Astrocyte of the spinal cord (primary cell): ENCODE results near the gene GGACT.
A peak's percentile ranks its signal among the peaks of the same experiment; 100 is the strongest.

Source experiments
- DNase-seq: peaks from one replicate; pipeline ENCODE4 v3.0.0; 2011; ENCODE audit warnings: low read depth, low spot score
- H3K4me3 ChIP-seq: 2 replicates; pipeline ENCODE4 v1.5.1; 2011; ENCODE audit warnings: low read depth, mild to moderate bottlenecking, low read length, moderate library complexity
- CTCF ChIP-seq: IDR thresholded peaks from 2 replicates; pipeline ENCODE4 v1.5.1; 2012; ENCODE audit warnings: low read depth, mild to moderate bottlenecking, low read length, inconsistent platforms
- in situ Hi-C: cut with HindIII; loops from 2 replicates; pipeline ENCODE4 v1.10.0; 2017; ENCODE audit warnings: low sequenced_read_pairs

The GGACT gene

GRCh38 chr13:100512422-100512821 is 76.2 kb downstream of the GGACT start:
- no peak overlapping the region for H3K4me3 ChIP-seq
- in situ Hi-C loops: no loop called here
- peak; percentile 61 for DNase-seq
- no peak for TF ChIP-seq CTCF

- no peak for TF ChIP-seq CTCF
- in situ Hi-C loops: no loop called here
- DNase-seq: no peak
These were observed 77.1 kb downstream of the GGACT start for GRCh38 chr13:100511466-100511865.

GRCh38 chr13:100510208-100510957 is 78.2 kb downstream of the GGACT start:
- in situ Hi-C loops: no loop called here
- H3K4me3 ChIP-seq: no peak overlapping the region
- no peak for DNase-seq
- no peak for TF ChIP-seq CTCF

More at GRCh38 chr13:100511466-100511865, 77.1 kb downstream of the GGACT start:
- H3K4me3 ChIP-seq: no peak overlapping the region

GRCh38 chr13:100508996-100509395 is 79.6 kb downstream of the GGACT start:
- no peak overlapping the region for H3K4me3 ChIP-seq
- no peak for DNase-seq
- no peak for TF ChIP-seq CTCF
- in situ Hi-C loops: no loop called here

- no peak for TF ChIP-seq CTCF
- H3K4me3 ChIP-seq: no peak overlapping the region
- in situ Hi-C loops: no loop called here
- no peak for DNase-seq
These were observed 80.1 kb downstream of the GGACT start for GRCh38 chr13:100508455-100508854.

- H3K4me3 ChIP-seq: no peak overlapping the region
- no peak for TF ChIP-seq CTCF
- no peak for DNase-seq
- in situ Hi-C loops: no loop called here
These were observed 81.8 kb downstream of the GGACT start for GRCh38 chr13:100506600-100507422.
